ENCODE data around the gene HSF5. TPM values are rescaled to one million over a fixed set of nuclear protein-coding genes. Genes with fewer than 3 reads are reported as not detected.
"Not testable (repeated sequence)": the region's sequence is repeated elsewhere in the genome, so short reads cannot be mapped to it uniquely, and the experiment has no call there.

Gene HSF5
- total RNA-seq, 1 donor from 2014 or later, result 0.20 TPM

DNA sequence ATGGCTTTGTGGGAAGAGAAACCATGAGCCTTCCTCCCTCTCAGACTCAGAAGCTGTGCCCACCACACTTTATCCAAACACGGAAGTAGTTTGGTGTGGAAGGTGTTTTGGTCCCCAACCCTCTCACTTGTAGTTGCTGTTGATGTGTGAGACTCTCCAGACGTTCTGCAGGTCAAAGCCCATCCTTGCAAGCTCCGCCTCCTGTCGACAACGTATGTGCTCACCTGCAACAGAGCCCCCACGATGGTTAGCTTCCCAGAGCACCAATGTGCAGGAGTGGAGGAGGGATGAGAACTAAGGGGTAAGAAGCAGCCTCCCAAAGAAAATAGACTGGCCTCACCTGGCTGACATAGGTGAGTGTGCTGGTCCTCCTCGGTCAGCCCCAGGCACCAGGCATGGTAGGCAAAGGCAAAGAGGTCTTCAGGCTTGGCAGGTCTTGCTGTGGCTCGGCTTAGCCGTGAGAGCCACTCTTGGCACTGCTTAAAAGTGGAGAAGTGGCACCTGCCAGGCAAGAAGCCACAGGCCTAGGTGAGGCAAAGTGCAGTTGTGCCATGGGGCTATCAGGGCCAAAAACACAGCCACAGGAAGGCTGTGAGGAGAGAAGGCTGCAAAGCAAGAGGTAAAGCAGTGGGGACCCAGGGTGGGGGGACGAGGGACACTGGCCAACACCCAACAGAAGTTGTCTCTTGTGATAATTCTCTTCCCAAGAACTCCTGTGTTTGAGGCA, 20.3 kb upstream of the HSF5 start:
- intact Hi-C loops (cut with DNase I), result no loop called here
- TF ChIP-seq CTCF (IDR thresholded peaks at IDR 0.05), result no peak
- no peak overlapping the region for H3K27ac ChIP-seq
- no peak overlapping the region for H3K4me3 ChIP-seq
- peaks cover 14% of the 10 kb centered on the region for H3K4me1 ChIP-seq
- H3K36me3 ChIP-seq, result peaks cover 93% of the 10 kb centered on the region
- ATAC-seq, result no peak
- no peaks in the 10 kb centered on the region for H3K9me3 ChIP-seq
- no peak for DNase-seq
- no peaks in the 10 kb centered on the region for H3K27me3 ChIP-seq

- Histone ChIP-seq H3K4me1 (peaks cover 6% of the 10 kb centered on the region), H3K4me3 (no peak overlapping the region), H3K27me3 (no peaks in the 10 kb centered on the region), H3K27ac (no peak overlapping the region), H3K36me3 (peaks cover 100% of the 10 kb centered on the region), H3K9me3 (no peaks in the 10 kb centered on the region)
- no peak for DNase-seq
- no peak for TF ChIP-seq CTCF (IDR thresholded peaks at IDR 0.05)
- intact Hi-C loops (cut with DNase I), result no loop called here
- ATAC-seq, result no peak
Measured at GRCh38 chr17:58507123-58507634, 19.0 kb upstream of the HSF5 start.

GRCh38 chr17:58506354-58507080, 18.3 kb upstream of the HSF5 start:
- TF ChIP-seq CTCF (IDR thresholded peaks at IDR 0.05), result no peak
- no peak overlapping the region for H3K27ac ChIP-seq
- peaks cover 6% of the 10 kb centered on the region for H3K4me1 ChIP-seq
- no peak for DNase-seq
- H3K4me3 ChIP-seq, result no peak overlapping the region
- H3K36me3 ChIP-seq, result peaks cover 100% of the 10 kb centered on the region
- ATAC-seq, result no peak
- intact Hi-C loops (cut with DNase I), result no loop called here
- no peaks in the 10 kb centered on the region for H3K9me3 ChIP-seq
- no peaks in the 10 kb centered on the region for H3K27me3 ChIP-seq

GRCh38 chr17:58504826-58505351, 16.7 kb upstream of the HSF5 start:
- no peak for TF ChIP-seq CTCF (IDR thresholded peaks at IDR 0.05)
- Histone ChIP-seq H3K27ac (peak overlapping the region; percentile 60), H3K9me3 (no peaks in the 10 kb centered on the region), H3K36me3 (peaks cover 100% of the 10 kb centered on the region), H3K4me3 (no peak overlapping the region), H3K4me1 (peaks cover 6% of the 10 kb centered on the region), H3K27me3 (no peaks in the 10 kb centered on the region)
- DNase-seq (no peak), ATAC-seq (peak; percentile 71)
- intact Hi-C loops (cut with DNase I), result no loop called here

DNA sequence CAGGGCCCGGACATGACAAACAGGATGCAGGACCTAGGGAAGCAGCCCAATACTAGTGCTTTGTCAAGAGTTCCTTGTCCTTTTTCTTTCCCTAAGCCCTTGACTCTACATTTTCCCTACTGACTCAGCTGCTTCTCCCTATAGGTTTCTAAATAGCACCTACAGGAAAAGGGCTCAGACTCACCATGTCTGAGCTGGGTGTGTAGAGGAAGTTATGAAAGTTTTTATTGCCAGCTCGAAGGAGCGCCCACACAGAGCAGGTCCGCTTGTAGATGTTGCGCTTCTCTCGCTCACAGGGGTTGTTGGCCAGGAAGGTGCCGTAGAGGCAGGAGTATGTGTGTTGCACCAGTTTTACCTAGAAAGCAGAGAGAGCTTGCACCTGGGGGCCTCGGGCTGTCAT, 15.7 kb upstream of the HSF5 start:
- peak; percentile 80 for ATAC-seq
- H3K4me3 ChIP-seq, result no peak overlapping the region
- peaks cover 6% of the 10 kb centered on the region for H3K4me1 ChIP-seq
- DNase-seq, result no peak
- H3K36me3 ChIP-seq, result peaks cover 100% of the 10 kb centered on the region
- no peak for TF ChIP-seq CTCF (IDR thresholded peaks at IDR 0.05)
- no peaks in the 10 kb centered on the region for H3K9me3 ChIP-seq
- intact Hi-C loops (cut with DNase I), result no loop called here
- no peaks in the 10 kb centered on the region for H3K27me3 ChIP-seq
- H3K27ac ChIP-seq, result peak overlapping the region; percentile 17

DNA sequence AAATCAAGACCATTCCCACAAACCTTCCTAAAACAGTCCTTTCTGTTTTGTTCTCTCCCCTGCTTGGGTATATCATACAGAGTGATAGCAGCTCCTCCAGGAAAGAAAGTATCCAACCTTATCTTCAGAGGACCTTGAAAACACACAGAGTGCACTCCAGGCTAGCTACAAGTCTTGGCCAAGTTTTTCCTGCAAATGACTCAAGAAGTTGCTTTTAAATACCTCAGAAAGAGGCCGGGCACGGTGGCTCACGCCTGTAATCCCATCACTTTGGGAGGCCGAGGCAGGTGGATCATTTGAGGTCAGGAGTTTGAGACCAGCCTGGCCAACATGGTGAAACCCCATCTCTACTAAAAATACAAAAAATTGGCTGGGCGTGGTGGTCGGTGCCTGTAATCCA, 14.9 kb upstream of the HSF5 start:
- H3K36me3 ChIP-seq, result peaks cover 96% of the 10 kb centered on the region
- intact Hi-C loops (cut with DNase I); H3K4me3 ChIP-seq; H3K9me3 ChIP-seq; H3K27ac ChIP-seq; H3K4me1 ChIP-seq; DNase-seq; H3K27me3 ChIP-seq; ATAC-seq: not testable (repeated sequence)
